NT2/D1 (cell line): Measurements from ENCODE around the gene RBKS.

ENCODE experiments used
- SUZ12 ChIP-seq: IDR thresholded peaks from 2 replicates; pipeline ENCODE4 v1.6.1; 2011; ENCODE audit not compliant: insufficient read length, insufficient read depth; ENCODE audit errors: extremely low read depth
- YY1 ChIP-seq: IDR thresholded peaks from 2 replicates; pipeline ENCODE4 v1.6.1; 2011; ENCODE audit not compliant: insufficient read length, insufficient read depth
- ZNF274 ChIP-seq: IDR thresholded peaks from 2 replicates; pipeline ENCODE4 v1.6.1; 2011; ENCODE audit warnings: mild to moderate bottlenecking, low read depth, low read length

DNA sequence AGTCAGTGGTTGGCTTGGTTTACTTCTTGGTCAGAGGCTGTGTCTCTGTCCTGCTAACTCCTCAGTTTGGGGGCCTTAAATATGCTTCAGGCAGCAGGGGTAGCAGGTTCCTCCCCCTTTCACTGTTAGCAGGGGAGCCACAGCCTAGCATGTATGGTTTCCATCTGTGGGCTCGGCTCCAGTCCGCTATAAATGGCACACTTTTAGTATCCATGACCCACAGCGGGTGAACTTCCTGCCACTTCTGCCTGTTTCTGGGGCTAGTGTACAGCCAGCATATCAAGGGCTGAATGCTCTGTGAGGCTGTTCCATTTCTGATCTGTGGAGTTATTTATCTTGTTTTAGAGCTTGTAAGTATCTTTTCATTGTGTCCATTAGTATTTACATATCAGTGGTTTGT is 60.4 kb downstream of the RBKS start:
- TF ChIP-seq ZNF274 (no peak), YY1 (no peak), SUZ12 (no peak)
